GM21737 (cell line): ENCODE data around the gene KRTAP5-4.
"Not testable (repeated sequence)": the region's sequence is repeated elsewhere in the genome, so short reads cannot be mapped to it uniquely, and the experiment has no call there.

Source experiments
- ATAC-seq: cut with Tn5 transposase; IDR thresholded peaks from one replicate; pipeline ENCODE4 v1.9.1; 2021; ENCODE audit warnings: mild to moderate bottlenecking, moderate library complexity; ENCODE audit not compliant: unreplicated experiment

Gene KRTAP5-4, protein sequence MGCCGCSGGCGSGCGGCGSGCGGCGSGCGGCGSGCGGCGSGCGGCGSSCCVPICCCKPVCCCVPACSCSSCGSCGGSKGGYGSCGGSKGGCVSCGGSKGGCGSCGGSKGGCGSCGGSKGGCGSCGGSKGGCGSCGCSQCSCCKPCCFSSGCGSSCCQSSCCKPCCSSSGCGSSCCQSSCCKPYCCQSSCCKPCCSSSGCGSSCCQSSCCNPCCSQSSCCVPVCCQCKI

DNA sequence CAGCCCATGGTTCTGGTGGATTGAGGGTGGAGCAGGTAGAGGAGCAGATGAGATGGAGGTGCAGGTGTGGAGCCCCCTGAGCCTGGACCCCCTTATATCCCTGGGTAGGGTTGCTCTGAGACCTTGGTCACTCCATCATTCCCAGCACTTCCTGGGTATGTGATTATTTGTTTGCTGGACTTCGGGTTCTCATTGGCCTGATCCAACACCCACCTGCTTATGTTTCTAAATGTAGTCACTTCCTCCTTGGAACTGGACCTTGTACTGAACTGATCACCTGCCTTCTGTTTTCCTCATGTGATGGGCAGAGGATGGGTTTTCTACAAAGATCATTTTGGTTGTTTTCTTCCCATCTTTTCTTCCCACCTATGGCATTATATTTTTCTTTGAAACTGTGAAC lies at the start of gene KRTAP5-4:
KRTAP5-4 (minus strand) TSS at position 53 of the 400 bp plus-strand sequence; CDS start at position 8, 45 bp downstream.
- no peak for ATAC-seq

DNA sequence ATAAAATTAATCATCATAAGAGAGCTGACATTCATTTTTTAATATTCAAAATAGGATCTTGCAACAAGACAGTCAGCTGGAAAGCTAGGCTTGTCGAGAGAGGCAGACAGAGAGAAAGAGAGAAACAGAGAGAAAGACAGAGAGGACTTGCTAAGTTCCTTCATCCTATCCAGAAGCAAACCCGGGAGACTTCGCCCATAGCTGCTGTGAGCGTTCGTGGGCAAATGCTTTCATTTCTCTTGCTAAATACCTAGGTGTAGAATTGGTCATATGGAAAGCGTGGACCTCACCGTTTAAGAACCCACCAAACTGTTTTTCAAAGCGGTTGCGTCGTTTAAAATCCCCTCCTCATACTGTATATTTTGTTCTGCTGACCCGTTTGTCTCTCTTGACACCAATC lies 49.7 kb upstream of the KRTAP5-4 start:
- ATAC-seq, result no peak

GRCh38 chr11:1670905-1671371 lies 49.0 kb upstream of the KRTAP5-4 start:
- no peak for ATAC-seq

GRCh38 chr11:1670457-1670856 lies 48.5 kb upstream of the KRTAP5-4 start:
- not testable (repeated sequence) for ATAC-seq

DNA sequence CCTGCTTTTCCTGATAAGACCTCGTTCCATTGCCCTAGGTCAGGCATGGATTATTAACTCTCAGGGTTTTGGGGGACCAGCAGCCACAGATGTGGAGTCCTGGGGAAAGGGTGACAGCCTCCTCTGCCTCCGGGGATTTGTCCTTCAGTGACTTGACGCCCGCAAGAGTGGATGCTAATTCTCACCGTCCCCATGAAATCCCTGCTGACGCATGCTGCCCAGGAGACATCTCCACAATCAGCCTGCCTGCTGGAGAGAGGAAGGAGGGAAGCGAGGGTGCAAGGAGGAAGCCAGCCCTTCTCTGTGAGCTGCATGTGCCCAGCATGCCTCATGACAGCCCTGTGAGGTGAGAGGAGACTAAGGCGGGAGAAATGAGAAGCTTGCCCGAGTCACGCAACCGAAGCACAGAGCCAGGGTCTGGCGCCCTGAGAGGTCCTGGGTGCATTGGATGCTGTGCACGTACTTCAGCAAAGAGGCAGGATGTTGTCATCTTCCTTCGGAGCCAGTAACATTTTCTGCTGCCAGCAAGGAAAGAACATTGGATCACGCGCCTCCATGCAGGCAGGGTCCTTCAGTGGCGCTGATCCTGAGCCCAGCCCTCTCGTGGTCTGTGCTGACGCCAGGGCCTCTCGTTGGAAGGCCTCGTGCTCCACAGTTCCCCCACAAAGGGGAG lies 47.7 kb upstream of the KRTAP5-4 start:
- no peak for ATAC-seq

DNA sequence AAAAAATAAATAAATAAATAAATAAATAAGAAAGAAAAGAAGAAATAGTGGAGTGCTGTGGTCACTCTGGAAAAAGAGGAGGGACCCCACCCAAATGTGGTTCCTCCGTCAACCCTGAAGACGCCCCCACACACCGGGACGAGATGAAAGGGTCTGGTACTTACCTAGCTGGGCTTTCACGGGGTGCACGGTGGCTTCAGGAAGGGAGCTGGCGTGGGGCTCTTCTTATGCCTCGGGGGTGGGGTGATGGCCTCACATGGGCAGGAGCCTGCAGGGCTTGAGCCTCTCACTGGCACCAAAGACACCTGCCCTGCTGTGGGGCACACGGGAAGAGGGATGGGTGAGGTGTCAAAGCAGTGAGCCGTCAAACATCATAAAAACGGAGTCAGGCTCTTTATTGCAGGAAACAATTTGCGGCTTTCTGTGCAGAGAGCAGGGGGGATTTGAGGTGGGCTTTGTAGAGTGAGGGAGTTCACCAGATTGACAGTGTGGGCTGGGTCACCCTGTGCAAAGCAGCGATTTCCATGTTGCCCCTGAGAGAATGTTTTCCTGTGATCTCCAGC lies 47.1 kb upstream of the KRTAP5-4 start:
- no peak for ATAC-seq

DNA sequence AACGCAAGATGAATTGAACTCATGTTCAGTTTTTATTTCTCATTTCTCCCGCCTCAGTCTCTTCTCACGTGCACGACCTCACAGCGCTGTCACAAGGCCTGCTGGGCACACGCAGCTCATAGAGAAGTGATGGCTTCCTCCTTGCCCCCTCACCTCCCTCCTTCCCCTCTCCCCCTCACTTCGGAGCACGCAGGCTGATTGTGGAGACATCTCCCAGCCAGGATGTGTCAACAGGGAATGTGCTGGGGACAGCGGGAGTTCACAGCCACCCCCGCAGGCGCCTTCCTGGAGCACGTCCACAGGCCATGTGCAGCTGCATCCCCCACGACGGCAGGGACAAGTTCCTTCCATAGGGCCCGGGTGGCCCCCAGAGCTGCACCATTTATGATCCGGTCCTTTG lies 46.0 kb upstream of the KRTAP5-4 start:
- no peak for ATAC-seq

DNA sequence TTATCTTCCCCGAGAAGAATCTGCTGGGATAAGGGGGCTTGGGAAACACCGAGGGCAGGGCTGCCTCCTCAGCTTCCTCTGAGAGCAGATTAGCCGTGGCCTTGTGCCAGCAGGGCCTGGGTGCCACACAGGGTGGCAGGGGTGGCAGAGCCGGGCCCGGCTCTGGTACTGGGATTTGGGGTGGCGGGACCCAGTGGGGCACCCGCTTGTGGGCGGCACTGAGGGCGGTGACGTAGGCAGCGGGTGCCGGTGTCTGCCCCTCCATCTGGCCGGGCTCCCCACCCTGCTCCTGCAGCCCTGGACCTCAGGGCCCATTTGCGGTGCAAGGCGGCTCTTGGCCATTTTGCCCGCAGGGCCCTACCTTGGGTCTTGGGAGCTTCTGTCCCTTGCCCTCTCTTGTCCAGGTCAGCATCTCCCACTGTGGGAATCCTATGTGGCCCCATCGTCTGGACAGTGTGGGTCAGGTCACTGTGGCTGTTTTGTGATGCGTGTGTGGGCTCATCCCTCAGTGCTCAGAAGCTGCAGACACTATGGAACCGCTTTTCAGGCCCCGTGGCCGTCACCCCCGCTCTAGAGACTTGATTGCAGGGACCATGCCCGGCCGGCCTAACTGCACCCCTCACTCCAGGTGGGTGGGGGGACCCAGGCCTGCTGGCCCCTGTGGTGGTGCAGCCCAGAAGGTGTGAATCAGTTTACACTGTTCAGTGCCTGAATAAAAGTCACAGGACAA lies 45.3 kb upstream of the KRTAP5-4 start:
- ATAC-seq, result no peak

DNA sequence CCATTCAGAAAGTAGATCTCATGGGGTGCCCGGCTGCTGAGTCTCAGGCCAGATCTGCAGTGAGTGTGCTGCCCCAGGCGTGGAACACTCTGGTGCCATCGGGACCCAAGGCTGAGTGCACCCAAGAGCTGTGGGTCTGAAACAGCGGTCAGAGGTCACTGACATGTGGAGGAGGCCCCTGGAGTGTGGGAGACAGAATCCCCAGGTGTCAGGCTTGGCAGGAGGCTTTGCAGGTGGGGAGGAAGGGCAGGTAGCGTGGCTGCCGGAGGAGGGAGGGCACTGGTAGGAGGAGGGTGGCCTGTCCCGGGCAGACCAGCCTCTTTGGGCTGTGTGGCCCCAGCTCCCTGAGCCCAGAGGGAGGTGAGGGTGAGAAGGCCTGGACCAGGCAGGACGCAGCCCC lies 43.4 kb upstream of the KRTAP5-4 start:
- no peak for ATAC-seq

DNA sequence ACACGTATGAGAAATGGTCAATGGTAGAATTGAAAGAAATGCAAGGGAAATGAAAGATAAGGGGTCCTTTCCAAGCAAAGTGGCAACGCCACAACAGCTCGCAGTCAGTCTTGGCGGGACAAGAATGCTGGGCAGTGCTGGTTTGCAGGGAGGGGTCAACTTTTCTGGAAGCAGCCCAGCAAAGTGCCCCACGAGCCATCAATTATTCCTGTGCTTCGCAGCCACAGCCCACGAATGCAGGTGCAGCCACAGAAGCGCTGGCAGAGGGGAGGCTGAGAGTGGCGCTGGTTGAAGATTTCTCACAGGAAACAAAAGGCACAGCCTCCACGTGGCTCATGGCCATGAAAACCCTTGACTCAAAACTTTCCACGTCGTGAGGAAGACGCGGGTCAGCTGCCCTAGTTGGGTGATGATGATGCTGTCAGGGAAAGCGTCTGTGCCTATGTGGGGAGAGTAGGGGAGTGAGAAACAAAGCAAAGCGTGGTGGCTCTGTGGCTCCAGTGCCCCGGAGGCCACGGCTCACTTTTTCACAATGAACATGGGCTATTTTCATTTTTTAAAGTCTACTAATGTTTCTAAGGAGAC lies 40.9 kb upstream of the KRTAP5-4 start:
- ATAC-seq, result not testable (repeated sequence)

DNA sequence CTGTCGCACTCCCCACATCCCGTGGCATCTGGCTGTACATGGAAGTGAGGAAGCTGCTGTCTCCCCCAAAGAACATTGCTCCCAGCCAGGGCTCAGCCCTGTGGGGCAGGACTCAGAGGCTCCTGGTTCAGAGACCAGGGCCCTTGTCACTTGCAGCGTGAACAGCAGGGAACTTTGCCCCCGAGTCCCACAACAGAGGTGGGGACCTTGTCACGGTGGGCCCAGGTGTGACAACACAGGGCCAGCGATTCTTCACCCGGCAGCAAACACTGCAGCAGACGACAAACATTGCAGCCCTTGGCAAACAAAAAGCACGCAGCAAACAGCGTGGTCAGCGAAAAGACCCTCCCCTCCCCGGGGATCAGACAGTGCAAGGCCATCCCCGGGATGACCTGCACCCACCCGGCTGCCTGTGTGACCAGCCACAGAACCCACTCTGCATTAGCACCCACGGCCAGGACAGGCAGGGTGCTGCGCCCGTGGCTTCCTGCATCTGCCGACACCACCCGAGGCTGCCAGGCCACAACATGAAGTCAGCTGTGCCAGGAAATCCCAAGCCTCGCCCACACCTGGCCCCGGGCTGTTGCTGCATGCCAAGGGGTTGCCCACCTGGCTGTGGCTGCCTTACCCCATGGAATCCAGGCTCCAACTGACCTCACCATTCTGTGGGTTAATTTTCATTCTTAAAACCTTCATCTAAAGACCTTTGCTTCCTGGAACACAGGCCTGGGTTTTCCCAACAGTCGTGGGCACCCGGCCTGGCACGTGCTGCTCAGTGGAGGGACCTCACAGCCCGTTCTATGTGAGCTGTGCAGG lies 39.7 kb upstream of the KRTAP5-4 start:
- ATAC-seq, result not testable (repeated sequence)

DNA sequence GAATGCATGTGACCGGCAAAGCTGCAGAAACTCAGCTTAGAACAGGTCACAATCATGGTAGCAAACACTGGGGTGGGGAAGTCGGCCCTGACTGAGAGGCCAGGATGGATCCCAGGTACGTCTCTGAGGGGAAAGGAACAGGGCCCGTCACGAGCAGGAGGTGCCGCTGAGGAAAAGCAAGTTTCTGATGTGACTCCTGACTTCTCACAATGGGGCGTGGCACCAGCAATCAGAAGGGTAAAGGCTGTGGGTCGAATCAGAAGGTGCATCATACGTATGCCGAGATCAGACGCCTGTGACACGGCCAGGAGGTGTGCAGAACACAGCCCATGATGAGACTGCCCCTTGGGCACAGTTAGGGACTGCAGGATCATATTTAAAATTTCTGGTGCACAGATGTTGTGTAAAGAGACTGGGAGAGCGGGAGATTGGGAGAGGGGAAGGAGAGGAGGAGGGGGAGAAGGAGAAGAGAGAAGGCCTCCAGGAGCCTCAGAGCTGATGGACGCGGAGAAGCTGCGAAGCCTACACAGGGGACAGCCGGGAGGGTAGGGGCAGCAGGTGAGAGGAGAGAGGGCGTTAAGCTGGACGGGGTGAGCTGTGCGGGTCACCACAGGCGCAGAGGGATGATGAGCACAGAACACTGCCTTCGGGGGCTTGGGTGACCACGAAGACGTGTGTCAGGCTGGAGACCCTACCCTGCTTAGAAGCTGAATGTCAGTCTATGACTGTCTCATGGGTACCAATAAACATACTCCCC lies 38.4 kb upstream of the KRTAP5-4 start:
- ATAC-seq, result no peak

DNA sequence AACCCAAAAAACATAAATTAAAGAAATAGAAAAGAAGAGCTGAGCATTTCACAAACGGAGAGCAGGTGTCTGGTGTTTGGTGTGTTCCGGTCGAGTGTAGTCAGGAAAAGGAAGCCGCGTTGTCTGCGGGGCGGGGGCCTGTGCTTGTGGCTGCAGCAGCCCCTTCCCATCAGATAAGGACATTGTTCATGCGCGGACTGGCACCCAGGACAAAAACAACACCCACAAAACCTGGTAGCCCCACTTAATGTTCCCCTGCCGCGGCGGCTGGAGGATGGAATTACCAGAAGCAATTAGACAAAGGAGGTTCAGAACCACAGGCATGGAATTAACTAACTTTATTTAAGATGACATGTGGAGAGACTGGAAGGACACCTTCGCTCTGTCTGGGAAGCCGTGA lies 37.6 kb upstream of the KRTAP5-4 start:
- ATAC-seq, result no peak

- no peak for ATAC-seq
Measured at GRCh38 chr11:1656670-1657069, 34.7 kb upstream of the KRTAP5-4 start.

- ATAC-seq, result no peak
Measured at GRCh38 chr11:1656061-1656441, 34.1 kb upstream of the KRTAP5-4 start.

DNA sequence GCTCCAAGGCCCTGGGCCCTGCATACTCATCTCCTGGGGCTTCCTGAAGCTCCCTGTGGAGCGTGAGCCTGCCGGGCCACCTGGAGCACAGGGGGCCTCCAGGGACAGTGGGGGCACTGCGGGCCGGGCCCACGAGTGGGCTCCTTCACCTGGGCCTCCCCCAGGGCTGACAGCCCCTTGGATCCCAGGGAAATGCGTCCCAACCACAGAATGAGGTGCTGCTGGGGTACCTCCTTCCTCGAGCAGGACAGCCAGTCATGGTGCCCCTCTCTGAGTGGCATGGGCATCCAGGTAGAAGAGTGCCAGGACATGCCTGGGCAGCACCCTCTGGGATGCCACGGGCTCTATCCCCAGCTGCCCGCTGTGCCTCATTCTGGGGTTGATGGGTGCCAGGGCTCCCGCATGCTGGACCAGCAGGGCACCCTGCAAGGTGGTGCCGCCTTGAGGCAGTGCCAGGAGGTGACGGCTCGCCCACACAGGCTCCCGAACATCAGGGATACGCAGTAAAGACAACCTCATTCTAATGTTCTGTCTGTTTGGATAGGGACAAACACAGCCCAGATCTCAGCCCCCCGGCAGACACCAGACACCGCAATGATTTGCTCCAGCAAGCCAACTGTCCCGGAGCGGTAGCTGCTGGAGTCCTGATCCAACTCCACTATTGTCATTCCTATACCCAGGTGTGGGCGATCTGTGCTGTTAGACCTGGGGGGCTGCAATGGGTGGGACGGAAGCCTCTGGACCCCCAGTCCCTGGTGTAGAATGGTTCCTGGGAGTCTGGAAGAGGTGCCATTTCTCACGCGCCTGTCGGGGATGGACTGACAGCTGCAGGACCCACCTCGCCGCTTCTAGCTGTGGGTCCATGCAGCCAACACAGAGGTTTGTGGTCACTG lies 33.5 kb upstream of the KRTAP5-4 start:
- no peak for ATAC-seq

- no peak for ATAC-seq
Measured at GRCh38 chr11:1654388-1655167, 32.6 kb upstream of the KRTAP5-4 start.
